Liver (tissue), 9 donors: ENCODE results near the gene CCDC7. TPM values are rescaled to one million over a fixed set of nuclear protein-coding genes. Genes with fewer than 3 reads are reported as not detected.

Source experiments
- DNase-seq: peaks from one replicate; pipeline ENCODE4 v3.0.0-alpha.2; 2017; ENCODE audit warnings: low spot score
- H3K27ac ChIP-seq, 2 donors: one replicate each; pipeline ENCODE4 v1.7.0; 2013; ENCODE audit warnings: inconsistent platforms in 2 of 2, low read length in 2 of 2, control low read depth in 1 of 2, low read depth in 1 of 2, mild to moderate bottlenecking in 1 of 2
- H3K27me3 ChIP-seq, 4 donors: one replicate each; pipeline versions ENCODE4 v1.6.1 to v1.7.0; 2013; ENCODE audit warnings: low read length in 3 of 4, inconsistent platforms in 1 of 4, mild to moderate bottlenecking in 1 of 4, moderate library complexity in 1 of 4; ENCODE audit not compliant: control insufficient read depth in 4 of 4, insufficient read depth in 4 of 4
- H3K36me3 ChIP-seq, 4 donors: one replicate each; pipeline versions ENCODE4 v1.6.1 to v1.7.0; 2013; ENCODE audit warnings: low read length in 3 of 4, mild to moderate bottlenecking in 3 of 4, low read depth in 1 of 4, moderate library complexity in 1 of 4; ENCODE audit not compliant: control insufficient read depth in 4 of 4, insufficient read depth in 3 of 4
- H3K4me1 ChIP-seq, 4 donors: one replicate each; pipeline versions ENCODE4 v1.6.1 to v1.7.0; 2013; ENCODE audit warnings: low read length in 3 of 4, mild to moderate bottlenecking in 3 of 4, moderate library complexity in 1 of 4; ENCODE audit not compliant: control insufficient read depth in 4 of 4, insufficient read depth in 4 of 4
- H3K4me3 ChIP-seq, 3 donors: one replicate each; pipeline versions ENCODE4 v1.6.1 to v1.7.0; 2013; ENCODE audit warnings: low read length in 3 of 3, control low read depth in 1 of 3, low read depth in 1 of 3, mild to moderate bottlenecking in 1 of 3
- H3K9ac ChIP-seq, 2 donors: one replicate each; pipeline ENCODE4 v1.7.0; 2013; ENCODE audit warnings: low read length in 2 of 2, mild to moderate bottlenecking in 2 of 2, moderate library complexity in 2 of 2, control low read depth in 1 of 2, low read depth in 1 of 2
- H3K9me3 ChIP-seq, 4 donors: one replicate each; pipeline versions ENCODE4 v1.6.1 to v1.7.0; 2013; ENCODE audit warnings: low read length in 3 of 4; ENCODE audit not compliant: control insufficient read depth in 4 of 4
- CTCF ChIP-seq: fragments of 150-350 bp; IDR thresholded peaks from 2 replicates; pipeline ENCODE4 v1.5.1; 2017; ENCODE audit warnings: improper control_type of control experiment, low read depth, low read length; ENCODE audit not compliant: missing input control
- EGR1 ChIP-seq, 2 donors: IDR thresholded peaks; 2 replicates each; pipeline ENCODE4 v1.6.1; 2016 to 2018; ENCODE audit warnings: antibody characterized with exemption in 2 of 2, low read depth in 2 of 2
- GABPA ChIP-seq, 2 donors: IDR thresholded peaks in 1 of 2; conservative IDR thresholded peaks in 1 of 2; 2 replicates each; pipeline ENCODE4 v1.6.1; 2016; ENCODE audit warnings: antibody characterized with exemption in 2 of 2, mild to moderate bottlenecking in 1 of 2, moderate library complexity in 1 of 2
- HNF4A ChIP-seq, 2 donors: conservative IDR thresholded peaks; 2 replicates each; pipeline ENCODE4 v1.6.1; 2016; ENCODE audit warnings: antibody characterized with exemption in 2 of 2, mild to moderate bottlenecking in 2 of 2
- JUND ChIP-seq, 2 donors: IDR thresholded peaks; 2 replicates each; pipeline ENCODE4 v1.6.1; 2016; ENCODE audit warnings: antibody characterized with exemption in 2 of 2
- MAX ChIP-seq: IDR thresholded peaks from 2 replicates; pipeline ENCODE4 v1.6.1; 2016; ENCODE audit warnings: antibody characterized with exemption
- NR2F2 ChIP-seq: IDR thresholded peaks from 2 replicates; pipeline ENCODE4 v1.6.1; 2016; ENCODE audit warnings: antibody characterized with exemption
- RAD21 ChIP-seq, 2 donors: IDR thresholded peaks; 2 replicates each; pipeline ENCODE4 v1.6.1; 2016; ENCODE audit warnings: antibody characterized with exemption in 2 of 2, mild to moderate bottlenecking in 2 of 2
- REST ChIP-seq: IDR thresholded peaks from 2 replicates; pipeline ENCODE4 v1.6.1; 2016; ENCODE audit warnings: antibody characterized with exemption, mild to moderate bottlenecking
- RXRA ChIP-seq, 2 donors: IDR thresholded peaks; 2 replicates each; pipeline ENCODE4 v1.6.1; 2017 to 2018; ENCODE audit warnings: antibody characterized with exemption in 2 of 2, mild to moderate bottlenecking in 1 of 2
- SP1 ChIP-seq: IDR thresholded peaks from 2 replicates; pipeline ENCODE4 v1.6.1; 2018; ENCODE audit warnings: antibody characterized with exemption, mild to moderate bottlenecking
- TAF1 ChIP-seq: conservative IDR thresholded peaks from 2 replicates; pipeline ENCODE4 v1.6.1; 2016; ENCODE audit warnings: antibody characterized with exemption, mild to moderate bottlenecking
- ZBTB33 ChIP-seq: IDR thresholded peaks from 2 replicates; pipeline ENCODE4 v1.6.1; 2016; ENCODE audit warnings: antibody characterized with exemption
- polyA plus RNA-seq, 2 donors: library from polyadenylated mRNA; stranded (reverse) in 1 of 2; unstranded in 1 of 2; fragments of 200-250 nt in 1 of 2; fragments of >200 nt in 1 of 2; fragmentation: Nextera tagmentation in 1 of 2; extraction: Ambion mirVana in 1 of 2; gene quantifications; one replicate each; pipeline versions ENCODE4 v1.2.1 to v1.2.3, GENCODE V29; 2013 to 2015
- total RNA-seq, 2 donors: library from RNA; depleted of rRNA; stranded (reverse); fragments of >200 nt; gene quantifications; one replicate each; pipeline ENCODE4 v1.2.3, GENCODE V29; 2014
- donor health status: healthy.
- donor health status: healthy.
- donor health status: healthy.
- donor health status: healthy.
- donor health status: healthy.

Gene CCDC7
- total and polyA plus RNA-seq, 4 donors: 0.47 to 5.9 (median 3.2) TPM

- no peak for TF ChIP-seq ZBTB33
- no peak for TF ChIP-seq JUND (IDR thresholded peaks at IDR 0.05)
- no peak for TF ChIP-seq SP1
- TF ChIP-seq MAX: no peak
- no peak for TF ChIP-seq EGR1 (IDR thresholded peaks at IDR 0.05; ENCODE audit: low read depth in 2 of 2)
- no peak for TF ChIP-seq HNF4A (conservative IDR thresholded peaks at IDR 0.05)
- TF ChIP-seq GABPA (IDR thresholded peaks at IDR 0.05 in 1 of 2, conservative IDR thresholded peaks at IDR 0.05 in 1 of 2): no peak
These were observed 238.4 kb downstream of the CCDC7 start (continued) for GRCh38 chr10:32684291-32684690.

GRCh38 chr10:32687116-32687515 lies 241.2 kb downstream of the CCDC7 start:
- Histone ChIP-seq H3K27ac (no peak overlapping the region), H3K36me3 (no peaks in the 10 kb centered on the region), H3K9me3 (no peaks in the 10 kb centered on the region), H3K4me1 (no peaks in the 10 kb centered on the region), H3K4me3 (no peak overlapping the region), H3K9ac (no peak overlapping the region), H3K27me3 (no peaks in the 10 kb centered on the region)
- TF ChIP-seq NR2F2 (no peak), RAD21 (IDR thresholded peaks at IDR 0.05) (no peak), MAX (no peak), TAF1 (no peak), RXRA (IDR thresholded peaks at IDR 0.05) (no peak), HNF4A (conservative IDR thresholded peaks at IDR 0.05) (no peak), REST (no peak), ZBTB33 (no peak), CTCF (no peak)
- no peak for DNase-seq
